A549 (cell line): ENCODE results near the gene TSEN54. TPM values are rescaled to one million over a fixed set of nuclear protein-coding genes. Genes with fewer than 3 reads are reported as not detected.

Experiments
- ATAC-seq, 2 experiments: fragments of 200-7000 bp in 1 of 2; fragments of >200 bp in 1 of 2; cut with Nextera tagmentation in 1 of 2; cut with Tn5 transposase in 1 of 2; 3 replicates each; pipeline versions ENCODE4 v1.8.0 to v1.9.1; 2018 to 2020; ENCODE audit warnings: mild to moderate bottlenecking in 1 of 2, moderate library complexity in 1 of 2
- CTCF ChIA-PET: fragments of 300-600 bp; sonication (Branson Sonifier 250); formaldehyde crosslinking; extraction: SDS; loops from one replicate; lab custom pipeline; 2021; ENCODE audit warnings: antibody characterized with exemption, inconsistent platforms; lab: Yijun Ruan, JAX
- POLR2A ChIA-PET: fragments of 350-600 bp; formaldehyde crosslinking; extraction: SDS; loops from one replicate; lab custom pipeline; 2021; ENCODE audit warnings: antibody characterized with exemption, inconsistent platforms; lab: Yijun Ruan, JAX
- DNase-seq, 2 experiments: peaks; one replicate each; pipeline versions ENCODE4 v3.0.0 to v3.0.0-alpha.2; 2011 to 2016; ENCODE audit warnings: low read depth in 1 of 2, low spot score in 1 of 2
- FAIRE-seq: peaks from 2 replicates; lab custom pipeline; 2011; peaks lifted over from hg19 to GRCh38; lab: Jason Lieb, UNC
- H3K27ac ChIP-seq, 2 experiments: fragments of >200 bp; sonication (Bioruptor Twin); formaldehyde crosslinking; 3 replicates each; pipeline ENCODE4 v1.5.1; 2016 to 2017
- H3K4me1 ChIP-seq: fragments of >200 bp; sonication (Bioruptor Twin); formaldehyde crosslinking; 3 replicates; pipeline ENCODE4 v1.6.1; 2016
- H3K4me2 ChIP-seq: fragments of >200 bp; sonication (Bioruptor Twin); formaldehyde crosslinking; 3 replicates; pipeline ENCODE4 v1.6.1; 2016
- H3K4me3 ChIP-seq: fragments of >200 bp; sonication (Bioruptor Twin); formaldehyde crosslinking; 3 replicates; pipeline ENCODE4 v1.5.1; 2016
- H3K9me3 ChIP-seq: fragments of >200 bp; sonication (Bioruptor Twin); formaldehyde crosslinking; 3 replicates; pipeline ENCODE4 v1.6.1; 2016
- BCL3 ChIP-seq: fragments of >200 bp; sonication (Bioruptor Twin); formaldehyde crosslinking; IDR thresholded peaks from 3 replicates; pipeline ENCODE4 v1.6.1; 2016
- CBX8 ChIP-seq: fragments of 200-600 bp; sonication (generic); IDR thresholded peaks from 2 replicates; pipeline ENCODE4 v1.6.1; 2016
- CHD2 ChIP-seq: fragments of 150-350 bp; IDR thresholded peaks from 2 replicates; pipeline ENCODE4 v1.6.1; 2014; ENCODE audit warnings: low read length; ENCODE audit not compliant: partially characterized antibody
- CTCF ChIP-seq: fragments of >200 bp; sonication (Bioruptor Twin); formaldehyde crosslinking; IDR thresholded peaks from 3 replicates; pipeline ENCODE4 v1.5.1; 2016
- E2F6 ChIP-seq: IDR thresholded peaks from 2 replicates; pipeline ENCODE4 v1.6.1; 2012; ENCODE audit warnings: low read depth, borderline replicate concordance
- EP300 ChIP-seq, 2 experiments: fragments of >200 bp; sonication (Bioruptor Twin); formaldehyde crosslinking; IDR thresholded peaks; 2 replicates in 1 of 2; 3 replicates in 1 of 2; pipeline ENCODE4 v1.6.1; 2016 to 2017
- FOSB ChIP-seq: fragments of 250-450 bp; sonication (Bioruptor Pico); IDR thresholded peaks from 2 replicates; pipeline ENCODE4 v1.5.0; 2020; ENCODE audit warnings: mild to moderate bottlenecking, moderate library complexity
- FOXS1 ChIP-seq: fragments of 250-450 bp; sonication (Bioruptor Pico); IDR thresholded peaks from 2 replicates; pipeline ENCODE4 v1.5.0; 2020; ENCODE audit warnings: mild to moderate bottlenecking, moderate library complexity
- GATA3 ChIP-seq: IDR thresholded peaks from 2 replicates; pipeline ENCODE4 v1.6.1; 2012; ENCODE audit warnings: borderline replicate concordance
- HDAC2 ChIP-seq: fragments of 200-600 bp; sonication (generic); IDR thresholded peaks from 2 replicates; pipeline ENCODE4 v1.6.1; 2016
- HOXA7 ChIP-seq: fragments of 250-450 bp; sonication (Bioruptor Pico); IDR thresholded peaks from 2 replicates; pipeline ENCODE4 v1.5.0; 2020; ENCODE audit warnings: mild to moderate bottlenecking, moderate library complexity
- HOXB13 ChIP-seq: fragments of 250-450 bp; sonication (Bioruptor Pico); IDR thresholded peaks from 2 replicates; pipeline ENCODE4 v1.5.0; 2020; ENCODE audit warnings: low read depth, mild to moderate bottlenecking, moderate library complexity
- HOXB5 ChIP-seq: fragments of 250-450 bp; sonication (Bioruptor Pico); IDR thresholded peaks from 2 replicates; pipeline ENCODE4 v1.5.0; 2020; ENCODE audit warnings: mild to moderate bottlenecking, moderate library complexity
- JUNB ChIP-seq: fragments of >200 bp; sonication (Bioruptor Twin); formaldehyde crosslinking; IDR thresholded peaks from 2 replicates; pipeline ENCODE4 v1.6.1; 2016
- MAX ChIP-seq: IDR thresholded peaks from 2 replicates; pipeline ENCODE4 v1.6.1; 2012
- MAZ ChIP-seq: fragments of 150-350 bp; IDR thresholded peaks from 2 replicates; pipeline ENCODE4 v1.6.1; 2014; ENCODE audit warnings: antibody characterized with exemption, low read depth, low read length, borderline replicate concordance
- NFE2L2 ChIP-seq: fragments of 150-350 bp; conservative IDR thresholded peaks from 2 replicates; pipeline ENCODE4 v1.6.1; 2014; ENCODE audit warnings: low read length
- NPAS2 ChIP-seq: fragments of 250-450 bp; sonication (Bioruptor Pico); IDR thresholded peaks from 2 replicates; pipeline ENCODE4 v1.8.0; 2022; ENCODE audit warnings: mild to moderate bottlenecking, moderate library complexity, borderline replicate concordance
- NR3C1 ChIP-seq: fragments of >200 bp; sonication (Bioruptor Twin); formaldehyde crosslinking; IDR thresholded peaks from 3 replicates; pipeline ENCODE4 v1.6.1; 2017
- PBX3 ChIP-seq: IDR thresholded peaks from 2 replicates; pipeline ENCODE4 v1.6.1; 2012
- PHF8 ChIP-seq: fragments of 200-600 bp; sonication (generic); IDR thresholded peaks from 2 replicates; pipeline ENCODE4 v1.6.1; 2016; ENCODE audit warnings: low read depth, mild to moderate bottlenecking, antibody characterized with exemption, moderate library complexity, borderline replicate concordance
- POLR2AphosphoS2 ChIP-seq: conservative IDR thresholded peaks from 2 replicates; pipeline ENCODE4 v1.6.1; 2012; ENCODE audit warnings: low read length, improper control_type of control experiment, inconsistent platforms
- RARB ChIP-seq: fragments of 250-450 bp; sonication (Bioruptor Pico); IDR thresholded peaks from 2 replicates; pipeline ENCODE4 v1.8.0; 2021; ENCODE audit warnings: mild to moderate bottlenecking, moderate library complexity
- REST ChIP-seq: fragments of 200-600 bp; sonication (generic); IDR thresholded peaks from 2 replicates; pipeline ENCODE4 v1.6.1; 2016; ENCODE audit warnings: antibody characterized with exemption, mild to moderate bottlenecking, moderate library complexity
- RFX5 ChIP-seq: fragments of 450-650 bp; IDR thresholded peaks from 2 replicates; pipeline ENCODE4 v1.7.1; 2014; ENCODE audit warnings: antibody characterized with exemption, mild to moderate bottlenecking, moderate library complexity
- SREBF2 ChIP-seq: fragments of 450-650 bp; IDR thresholded peaks from 2 replicates; pipeline ENCODE4 v1.6.1; 2014; ENCODE audit warnings: mild to moderate bottlenecking, moderate library complexity
- TP53 ChIP-seq: fragments of 250-450 bp; sonication (Bioruptor Pico); IDR thresholded peaks from 2 replicates; pipeline ENCODE4 v1.5.0; 2021; ENCODE audit warnings: mild to moderate bottlenecking, moderate library complexity
- USF2 ChIP-seq: fragments of 450-650 bp; IDR thresholded peaks from 2 replicates; pipeline ENCODE4 v1.6.1; 2014; ENCODE audit warnings: antibody characterized with exemption
- ZC3H11A ChIP-seq: fragments of 450-650 bp; IDR thresholded peaks from 2 replicates; pipeline ENCODE4 v1.6.1; 2014; ENCODE audit warnings: antibody characterized with exemption, mild to moderate bottlenecking
- ZFP36 ChIP-seq: fragments of 450-650 bp; IDR thresholded peaks from 2 replicates; pipeline ENCODE4 v1.6.1; 2014; ENCODE audit warnings: borderline replicate concordance; ENCODE audit not compliant: partially characterized antibody
- ZSCAN20 ChIP-seq: fragments of 250-450 bp; sonication (Bioruptor Pico); IDR thresholded peaks from 2 replicates; pipeline ENCODE4 v1.8.0; 2022; ENCODE audit warnings: mild to moderate bottlenecking, moderate library complexity
- WGBS: methylation state at CpG from one replicate; pipeline ENCODE4 v1.1.6; 2017; ENCODE audit errors: missing lambda C conversion rate; 5-methylcytosine and 5-hydroxymethylcytosine counted together
- polyA plus RNA-seq, 4 experiments: library from polyadenylated mRNA; depleted of rRNA in 3 of 4; stranded (reverse); fragments of >200 nt; fragmentation: RNase III in 1 of 4; extraction: RNeasy Plus Mini Kit Qiagen cat#74134 plus additional on column Dnase treatment in 1 of 4; gene quantifications; 2 replicates in 3 of 4; 3 replicates in 1 of 4; pipeline ENCODE4 v1.2.3, GENCODE V29; 2011 to 2017

TSEN54 gene
- polyA plus RNA-seq, 2 of the 4 experiments (the other 2 are of a cell fraction): 24.8 to 38.4 TPM

GRCh38 chr17:75515496-75516254 is 653 bp upstream of the TSEN54 start, which contains the start of gene CASKIN2:
TSS of gene CASKIN2 (minus strand) at chr17:75515537. CDS start at chr17:75513804, 1,733 bp downstream.
- H3K4me3 ChIP-seq: peak within 1 kb of the TSS; percentile 89
- POLR2A ChIA-PET: interaction anchor here (1.0 to 1.7 kb wide), 7 partner anchors 9 to 264 kb away, joined by 3 to 19 read pairs (median 5); partner anchors contain the start of genes GRB2, LLGL2, SLC25A19 and TMEM94
- peak within 1 kb of the TSS; percentile 98 for H3K4me2 ChIP-seq
- no peaks in the 10 kb centered on the region for H3K9me3 ChIP-seq
- WGBS: under 1% methylated on average over 23 of the region's 78 CpGs
- no peak for FAIRE-seq
- peak; percentile 94 to 99 for DNase-seq
- CTCF ChIA-PET: interaction anchor here (0.6 to 7.1 kb wide), 46 partner anchors 9 to 249 kb away, joined by 3 to 55 read pairs (median 5); partner anchors contain the start of genes GALK1, LLGL2, MIF4GD and SMIM5
- peaks cover 38% of the 10 kb centered on the region for H3K4me1 ChIP-seq
- ATAC-seq: peak; percentile 69 to 85
- H3K27ac ChIP-seq: peak within 1 kb of the TSS; percentile 91 to 98
- 0 out of 2 replicates have a peak, but pooled peaks have one; percentile 63 for TF ChIP-seq ZSCAN20 (CRISPR knock-in tag)
- peak; percentile 77; the same call in 1 of the 2 replicates for TF ChIP-seq E2F6
- no peak for TF ChIP-seq EP300 (IDR thresholded peaks at IDR 0.05)
- peak; percentile 84; the same call in 1 of the 2 replicates for TF ChIP-seq MAZ
- peak; percentile 100 for TF ChIP-seq REST
- peak; percentile 89 for TF ChIP-seq FOXS1 (CRISPR knock-in tag)
- no peak for TF ChIP-seq HOXA7 (CRISPR knock-in tag)
- TF ChIP-seq TP53 (CRISPR knock-in tag): no peak; the same call in 1 of the 2 replicates
- peak; percentile 96 for TF ChIP-seq HDAC2
- peak; percentile 71; the same call in 1 of the 2 replicates for TF ChIP-seq PHF8
- peak; percentile 100 for TF ChIP-seq CTCF
- TF ChIP-seq BCL3: no peak; the same call in 2 of the 3 replicates
- no peak for TF ChIP-seq NPAS2 (CRISPR knock-in tag)
- TF ChIP-seq NR3C1: no peak
- no peak for TF ChIP-seq USF2
- no peak for TF ChIP-seq FOSB
- no peak for TF ChIP-seq NFE2L2
- no peak for TF ChIP-seq POLR2AphosphoS2
- peak; percentile 93 for TF ChIP-seq HOXB5 (CRISPR knock-in tag)
- no peak for TF ChIP-seq GATA3
- TF ChIP-seq CHD2: no peak
- TF ChIP-seq SREBF2: no peak
- TF ChIP-seq PBX3: peak; percentile 91
- TF ChIP-seq MAX: peak; percentile 91
- TF ChIP-seq ZC3H11A: no peak
- no peak for TF ChIP-seq JUNB
- peak; percentile 91 for TF ChIP-seq HOXB13 (CRISPR knock-in tag)
- no peak for TF ChIP-seq CBX8
- TF ChIP-seq RARB (CRISPR knock-in tag): 0 out of 2 replicates have a peak, but pooled peaks have one; percentile 47
- TF ChIP-seq ZFP36: no peak
- TF ChIP-seq RFX5: no peak
